Measurements from ENCODE around the gene DRD2.

DNA sequence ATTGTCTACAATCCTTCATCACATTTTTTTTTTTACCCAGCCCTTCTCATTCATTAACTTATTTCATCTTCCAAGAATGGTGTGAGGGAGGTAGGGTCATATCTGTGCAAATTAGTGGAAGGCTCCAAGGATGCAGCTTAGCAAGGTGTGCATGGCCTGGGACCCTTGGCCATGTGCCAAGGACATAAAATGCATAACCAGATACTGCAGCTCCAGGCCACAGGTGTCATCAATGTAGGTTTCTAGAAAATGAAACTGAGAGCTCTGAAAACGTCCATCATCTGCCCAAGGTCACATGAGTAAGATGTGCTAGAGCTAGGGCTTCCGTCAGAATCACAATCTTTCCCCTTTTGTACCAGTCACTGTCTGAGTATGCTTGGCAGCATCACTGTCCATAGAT, 57.8 kb downstream of the DRD2 start:
- TF ChIP-seq SUZ12 (IDR thresholded peaks at IDR 0.05; ENCODE audit: extremely low read depth, insufficient read depth, insufficient read length) (no peak), ZNF274 (IDR thresholded peaks at IDR 0.05; ENCODE audit: low read depth, low read length) (no peak)
